ENCODE measurements around the gene CCDC170.

GRCh38 chr6:151634336-151634720, 140.5 kb downstream of the CCDC170 start:
- TF ChIP-seq CTCF (IDR thresholded peaks at IDR 0.05) (no peak), POLR2A (IDR thresholded peaks at IDR 0.05) (no peak)
